ENCODE results near the gene NSD1.

Gene NSD1

GRCh38 chr5:177186645-177187044 lies 53.1 kb downstream of the NSD1 start:
- peaks cover 4% of the 10 kb centered on the region; the same call in 1 of the 2 replicates for H4K20me1 ChIP-seq (ENCODE audit: control insufficient read depth, insufficient read depth, low read depth, low read length)
- no peaks in the 10 kb centered on the region for H3K9me3 ChIP-seq (ENCODE audit: control insufficient read depth, insufficient read depth, low read length)
- peaks cover 82% of the 10 kb centered on the region for H3K79me2 ChIP-seq (ENCODE audit: control insufficient read depth, low read length)
- H3K4me1 ChIP-seq (ENCODE audit: control insufficient read depth, low read length) = peaks cover 3% of the 10 kb centered on the region
- H3K9me2 ChIP-seq (replicated peaks; ENCODE audit: control insufficient read depth, low read length) = no peaks in the 10 kb centered on the region
- no peak for TF ChIP-seq EZH2phosphoT487 (IDR thresholded peaks at IDR 0.05; ENCODE audit: borderline replicate concordance, low read length)
- TF ChIP-seq CTCF (IDR thresholded peaks at IDR 0.05; ENCODE audit: low read depth, low read length, poor library complexity, severe bottlenecking) = no peak
- H3K27me3 ChIP-seq (ENCODE audit: control insufficient read depth, low read length) = no peaks in the 10 kb centered on the region
- H3K36me3 ChIP-seq (ENCODE audit: control insufficient read depth, low read length) = peaks cover 28% of the 10 kb centered on the region
- peaks cover 11% of the 10 kb centered on the region for H3F3A ChIP-seq (ENCODE audit: control insufficient read depth, insufficient read depth)
- H3K4me3 ChIP-seq (ENCODE audit: low read length) = no peak overlapping the region
- H3K4me2 ChIP-seq (ENCODE audit: low read length) = no peak overlapping the region
- no peak overlapping the region for H3K27ac ChIP-seq (ENCODE audit: low read depth, low read length)

- Histone ChIP-seq H3K4me3 (ENCODE audit: low read length) (no peak overlapping the region), H4K20me1 (ENCODE audit: control insufficient read depth, insufficient read depth, low read depth, low read length) (peaks cover 4% of the 10 kb centered on the region; the same call in 1 of the 2 replicates), H3K27ac (ENCODE audit: low read depth, low read length) (no peak overlapping the region), H3K9me2 (replicated peaks; ENCODE audit: control insufficient read depth, low read length) (no peaks in the 10 kb centered on the region), H3F3A (ENCODE audit: control insufficient read depth, insufficient read depth) (peaks cover 6% of the 10 kb centered on the region; the same call in 1 of the 2 replicates), H3K4me2 (ENCODE audit: low read length) (no peak overlapping the region), H3K4me1 (ENCODE audit: control insufficient read depth, low read length) (peaks cover 2% of the 10 kb centered on the region), H3K36me3 (ENCODE audit: control insufficient read depth, low read length) (peaks cover 32% of the 10 kb centered on the region), H3K9me3 (ENCODE audit: control insufficient read depth, insufficient read depth, low read length) (no peaks in the 10 kb centered on the region), H3K27me3 (ENCODE audit: control insufficient read depth, low read length) (no peaks in the 10 kb centered on the region), H3K79me2 (ENCODE audit: control insufficient read depth, low read length) (peaks cover 64% of the 10 kb centered on the region)
- TF ChIP-seq CTCF (IDR thresholded peaks at IDR 0.05; ENCODE audit: low read depth, low read length, poor library complexity, severe bottlenecking) (no peak), EZH2phosphoT487 (IDR thresholded peaks at IDR 0.05; ENCODE audit: borderline replicate concordance, low read length) (no peak)
Measured at GRCh38 chr5:177188775-177189174, 55.2 kb downstream of the NSD1 start.

- Histone ChIP-seq H3K4me1 (ENCODE audit: control insufficient read depth, low read length) (no peaks in the 10 kb centered on the region), H3K27me3 (ENCODE audit: control insufficient read depth, low read length) (no peaks in the 10 kb centered on the region), H3K4me2 (ENCODE audit: low read length) (no peak overlapping the region), H3K9me2 (replicated peaks; ENCODE audit: control insufficient read depth, low read length) (no peaks in the 10 kb centered on the region), H3K36me3 (ENCODE audit: control insufficient read depth, low read length) (peaks cover 35% of the 10 kb centered on the region), H4K20me1 (ENCODE audit: control insufficient read depth, insufficient read depth, low read depth, low read length) (peaks cover 4% of the 10 kb centered on the region; the same call in 1 of the 2 replicates), H3F3A (ENCODE audit: control insufficient read depth, insufficient read depth) (peaks cover 6% of the 10 kb centered on the region; the same call in 1 of the 2 replicates), H3K4me3 (ENCODE audit: low read length) (no peak overlapping the region), H3K27ac (ENCODE audit: low read depth, low read length) (no peak overlapping the region), H3K9me3 (ENCODE audit: control insufficient read depth, insufficient read depth, low read length) (no peaks in the 10 kb centered on the region), H3K79me2 (ENCODE audit: control insufficient read depth, low read length) (peaks cover 58% of the 10 kb centered on the region)
- TF ChIP-seq EZH2phosphoT487 (IDR thresholded peaks at IDR 0.05; ENCODE audit: borderline replicate concordance, low read length) (no peak), CTCF (IDR thresholded peaks at IDR 0.05; ENCODE audit: low read depth, low read length, poor library complexity, severe bottlenecking) (no peak)
Measured at GRCh38 chr5:177189416-177189815, 55.8 kb downstream of the NSD1 start.

Measured in DOHH2 (cell line).